ENCODE results near the gene DLL1. TPM values are rescaled to one million over a fixed set of nuclear protein-coding genes. Genes with fewer than 3 reads are reported as not detected.

Gene DLL1
- polyA plus RNA-seq, 3 donors: 0.17 TPM; not detected in 2

DNA sequence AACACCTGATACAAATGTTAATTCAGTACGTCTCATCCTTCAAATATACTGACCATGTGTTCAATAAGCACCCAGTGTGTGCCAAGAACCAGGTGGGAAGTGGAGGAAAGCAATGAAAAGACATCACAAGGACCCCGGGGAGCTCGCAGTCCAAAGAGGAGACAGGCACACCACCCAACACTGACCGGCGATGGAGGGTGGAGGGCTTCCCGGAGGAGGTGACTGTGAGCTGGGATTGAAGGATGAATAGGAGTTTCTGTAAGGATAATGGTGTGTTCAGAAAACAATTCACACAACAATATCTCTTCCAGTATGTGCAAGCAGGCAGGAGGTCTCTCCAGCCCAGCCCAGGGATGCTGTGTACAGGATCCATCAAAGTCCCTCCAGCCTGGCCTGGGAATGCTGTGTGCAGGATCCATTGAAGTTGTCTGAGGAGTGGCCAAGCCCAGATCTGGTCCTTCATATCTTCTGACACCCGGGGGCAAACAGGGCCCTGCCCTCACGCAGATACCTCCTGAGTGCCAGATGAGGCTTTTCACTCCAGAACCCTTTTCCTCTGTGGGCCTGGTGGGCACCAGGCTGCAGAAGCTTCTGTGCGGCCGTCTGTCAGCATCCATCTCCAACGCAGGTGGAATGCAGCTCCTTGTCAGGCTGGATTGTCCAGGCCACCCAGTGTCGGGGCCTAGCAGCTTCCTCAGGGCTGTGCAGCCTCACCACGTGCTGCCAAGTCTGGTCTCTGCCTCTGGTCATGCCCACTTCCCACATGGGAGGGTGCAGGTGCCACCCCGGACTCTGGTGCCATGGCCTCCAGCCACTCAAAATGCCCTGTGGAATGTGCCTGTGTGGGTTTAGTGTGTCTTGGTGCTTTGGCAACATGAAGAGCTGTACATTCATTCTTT is 36.3 kb downstream of the DLL1 start:
- TF ChIP-seq, protein P1, sequence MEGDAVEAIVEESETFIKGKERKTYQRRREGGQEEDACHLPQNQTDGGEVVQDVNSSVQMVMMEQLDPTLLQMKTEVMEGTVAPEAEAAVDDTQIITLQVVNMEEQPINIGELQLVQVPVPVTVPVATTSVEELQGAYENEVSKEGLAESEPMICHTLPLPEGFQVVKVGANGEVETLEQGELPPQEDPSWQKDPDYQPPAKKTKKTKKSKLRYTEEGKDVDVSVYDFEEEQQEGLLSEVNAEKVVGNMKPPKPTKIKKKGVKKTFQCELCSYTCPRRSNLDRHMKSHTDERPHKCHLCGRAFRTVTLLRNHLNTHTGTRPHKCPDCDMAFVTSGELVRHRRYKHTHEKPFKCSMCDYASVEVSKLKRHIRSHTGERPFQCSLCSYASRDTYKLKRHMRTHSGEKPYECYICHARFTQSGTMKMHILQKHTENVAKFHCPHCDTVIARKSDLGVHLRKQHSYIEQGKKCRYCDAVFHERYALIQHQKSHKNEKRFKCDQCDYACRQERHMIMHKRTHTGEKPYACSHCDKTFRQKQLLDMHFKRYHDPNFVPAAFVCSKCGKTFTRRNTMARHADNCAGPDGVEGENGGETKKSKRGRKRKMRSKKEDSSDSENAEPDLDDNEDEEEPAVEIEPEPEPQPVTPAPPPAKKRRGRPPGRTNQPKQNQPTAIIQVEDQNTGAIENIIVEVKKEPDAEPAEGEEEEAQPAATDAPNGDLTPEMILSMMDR (IDR thresholded peaks at IDR 0.05): no peak
- no peaks in the 10 kb centered on the region for H3K36me3 Mint-ChIP-seq
- no peak overlapping the region for H3K4me3 ChIP-seq (replicated peaks in 1 of 3; ENCODE audit: low read depth in 2 of 3, low read length in 3 of 3)
- no peaks in the 10 kb centered on the region for H3K27me3 ChIP-seq (ENCODE audit: control insufficient read depth in 2 of 2, insufficient read depth in 2 of 2, low read length in 2 of 2)
- peaks cover 3% of the 10 kb centered on the region for H3K4me1 Mint-ChIP-seq
- WGBS (ENCODE audit: insufficient coverage): 90% methylated on average over 9 of the region's 14 CpGs
- H3K9ac ChIP-seq (ENCODE audit: insufficient read depth, low read length, poor library complexity, severe bottlenecking): no peak overlapping the region
- no peaks in the 10 kb centered on the region for H3K9me3 ChIP-seq (replicated peaks in 1 of 2; ENCODE audit: control insufficient read depth in 1 of 2, insufficient read depth in 1 of 2, low read length in 2 of 2)
- no peaks in the 10 kb centered on the region for H3K4me1 ChIP-seq (ENCODE audit: control insufficient read depth in 1 of 2, insufficient read depth in 2 of 2, low read length in 2 of 2)
- peaks cover 5 to 25% (median 23%) of the 10 kb centered on the region in 3 donors for H3K27me3 Mint-ChIP-seq (ENCODE audit: low read depth in 3 of 3)
- H3K36me3 ChIP-seq (replicated peaks in 1 of 2; ENCODE audit: control insufficient read depth in 1 of 2, insufficient read depth in 2 of 2, low read length in 2 of 2): no peaks in the 10 kb centered on the region
- no peak overlapping the region for H3K4me3 Mint-ChIP-seq
- H2AFZ ChIP-seq (ENCODE audit: insufficient read depth, low read depth, low read length, poor library complexity, severe bottlenecking): no peak overlapping the region
- no peaks in the 10 kb centered on the region for H4K20me1 ChIP-seq (ENCODE audit: insufficient read depth, low read length)
- no peak overlapping the region for H3K27ac Mint-ChIP-seq
- DNase-seq: no peak
- no peaks in the 10 kb centered on the region for H3K79me2 ChIP-seq (ENCODE audit: insufficient read depth, low read length)
- intact Hi-C loops (cut with micrococcal nuclease): no loop called here
- H3K4me2 ChIP-seq (replicated peaks; ENCODE audit: extremely low read depth, low read length, poor library complexity, severe bottlenecking): no peak overlapping the region
- no peaks in the 10 kb centered on the region for H3K9me3 Mint-ChIP-seq
- no peak overlapping the region for H3K27ac ChIP-seq (ENCODE audit: low read depth in 1 of 2, low read length in 2 of 2)

DNA sequence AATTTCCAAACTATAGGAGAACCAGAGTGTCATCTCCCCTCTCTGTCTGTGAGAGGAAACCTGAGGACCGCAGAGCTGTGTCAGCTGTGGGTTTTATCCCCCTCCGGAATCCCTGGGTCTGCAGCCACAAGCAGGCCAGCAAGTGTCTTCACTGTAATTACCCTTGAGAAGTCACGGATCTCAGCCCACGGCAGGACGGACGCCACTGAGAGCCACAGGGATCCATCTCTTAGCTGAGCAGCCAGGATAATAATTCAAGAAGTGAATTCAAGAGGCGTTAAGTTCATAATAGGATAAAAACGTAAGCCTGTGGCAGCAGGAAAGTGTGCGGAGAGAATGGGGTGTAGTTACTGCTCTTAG is 37.0 kb downstream of the DLL1 start:
- Mint-ChIP-seq H3K9me3 (no peaks in the 10 kb centered on the region), H3K4me3 (no peak overlapping the region), H3K27me3 (ENCODE audit: low read depth in 3 of 3) (peaks cover 9 to 29% (median 27%) of the 10 kb centered on the region in 3 donors), H3K27ac (no peak overlapping the region), H3K36me3 (no peaks in the 10 kb centered on the region), H3K4me1 (peaks cover 3% of the 10 kb centered on the region)
- Histone ChIP-seq H3K9me3 (replicated peaks in 1 of 2; ENCODE audit: control insufficient read depth in 1 of 2, insufficient read depth in 1 of 2, low read length in 2 of 2) (no peaks in the 10 kb centered on the region), H3K4me1 (ENCODE audit: control insufficient read depth in 1 of 2, insufficient read depth in 2 of 2, low read length in 2 of 2) (no peaks in the 10 kb centered on the region), H3K27ac (ENCODE audit: low read depth in 1 of 2, low read length in 2 of 2) (no peak overlapping the region), H3K9ac (ENCODE audit: insufficient read depth, low read length, poor library complexity, severe bottlenecking) (no peak overlapping the region), H3K79me2 (ENCODE audit: insufficient read depth, low read length) (no peaks in the 10 kb centered on the region), H3K36me3 (replicated peaks in 1 of 2; ENCODE audit: control insufficient read depth in 1 of 2, insufficient read depth in 2 of 2, low read length in 2 of 2) (no peaks in the 10 kb centered on the region), H3K4me2 (replicated peaks; ENCODE audit: extremely low read depth, low read length, poor library complexity, severe bottlenecking) (no peak overlapping the region), H3K4me3 (replicated peaks in 1 of 3; ENCODE audit: low read depth in 2 of 3, low read length in 3 of 3) (no peak overlapping the region), H2AFZ (ENCODE audit: insufficient read depth, low read depth, low read length, poor library complexity, severe bottlenecking) (no peak overlapping the region), H4K20me1 (ENCODE audit: insufficient read depth, low read length) (no peaks in the 10 kb centered on the region), H3K27me3 (ENCODE audit: control insufficient read depth in 2 of 2, insufficient read depth in 2 of 2, low read length in 2 of 2) (no peaks in the 10 kb centered on the region)
- DNase-seq: no peak
- TF ChIP-seq, protein P1 (IDR thresholded peaks at IDR 0.05): no peak
- WGBS (ENCODE audit: insufficient coverage): 91% methylated on average over 6 of the region's 9 CpGs
- intact Hi-C loops (cut with micrococcal nuclease): no loop called here
